Omental fat pad (tissue), 4 donors: ENCODE data around the gene IQUB. TPM values are rescaled to one million over a fixed set of nuclear protein-coding genes. Genes with fewer than 3 reads are reported as not detected.
A peak's percentile ranks its signal among the peaks of the same experiment; 100 is the strongest.

Experiments
- ATAC-seq: fragments of 150-250 bp; one replicate; pipeline ENCODE4 v1.9.1; 2016; ENCODE audit warnings: mild to moderate bottlenecking, moderate library complexity; ENCODE audit not compliant: low FRiP score
- DNase-seq: peaks from one replicate; pipeline ENCODE4 v3.0.0-alpha.2; 2019; ENCODE audit warnings: low spot score
- total RNA-seq, 4 donors: library from RNA; depleted of rRNA; stranded (reverse); fragments of >200 nt; gene quantifications; one replicate each; pipeline ENCODE4 v1.1.0, GENCODE V29; 2016
- TF ChIP-seq, protein P1 (sequence below), 3 donors: fragments of 450-650 bp; IDR thresholded peaks; one replicate each; pipeline ENCODE4 v1.5.1; 2016 to 2017; ENCODE audit warnings: antibody characterized with exemption in 3 of 3, mild to moderate bottlenecking in 3 of 3, moderate library complexity in 2 of 3

The IQUB gene
- total RNA-seq, 4 donors from 2014 or later = 0.32 to 1.6 (median 1.4) TPM; not detected in 1

DNA sequence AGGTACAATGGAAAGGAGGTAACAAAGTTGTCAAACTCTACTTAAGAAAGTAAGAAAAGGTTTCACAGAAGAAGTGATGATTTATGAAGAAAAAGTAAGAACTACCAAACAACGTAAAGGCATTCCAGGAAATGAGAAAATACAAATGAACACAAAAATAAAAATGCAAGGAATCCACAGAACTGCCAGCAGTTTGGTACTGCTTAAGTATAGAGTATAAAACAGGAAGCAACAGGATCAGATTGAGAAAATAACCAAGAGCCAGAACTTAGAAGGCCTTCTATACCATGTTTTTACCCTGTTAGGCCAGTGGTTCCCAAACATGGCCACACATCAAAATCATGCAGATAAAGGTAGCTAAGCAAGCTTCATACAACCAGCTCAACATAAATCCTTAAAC lies 14.0 kb upstream of the IQUB start:
- ATAC-seq (no peak), DNase-seq (no peak)
- TF ChIP-seq, protein P1, sequence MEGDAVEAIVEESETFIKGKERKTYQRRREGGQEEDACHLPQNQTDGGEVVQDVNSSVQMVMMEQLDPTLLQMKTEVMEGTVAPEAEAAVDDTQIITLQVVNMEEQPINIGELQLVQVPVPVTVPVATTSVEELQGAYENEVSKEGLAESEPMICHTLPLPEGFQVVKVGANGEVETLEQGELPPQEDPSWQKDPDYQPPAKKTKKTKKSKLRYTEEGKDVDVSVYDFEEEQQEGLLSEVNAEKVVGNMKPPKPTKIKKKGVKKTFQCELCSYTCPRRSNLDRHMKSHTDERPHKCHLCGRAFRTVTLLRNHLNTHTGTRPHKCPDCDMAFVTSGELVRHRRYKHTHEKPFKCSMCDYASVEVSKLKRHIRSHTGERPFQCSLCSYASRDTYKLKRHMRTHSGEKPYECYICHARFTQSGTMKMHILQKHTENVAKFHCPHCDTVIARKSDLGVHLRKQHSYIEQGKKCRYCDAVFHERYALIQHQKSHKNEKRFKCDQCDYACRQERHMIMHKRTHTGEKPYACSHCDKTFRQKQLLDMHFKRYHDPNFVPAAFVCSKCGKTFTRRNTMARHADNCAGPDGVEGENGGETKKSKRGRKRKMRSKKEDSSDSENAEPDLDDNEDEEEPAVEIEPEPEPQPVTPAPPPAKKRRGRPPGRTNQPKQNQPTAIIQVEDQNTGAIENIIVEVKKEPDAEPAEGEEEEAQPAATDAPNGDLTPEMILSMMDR (IDR thresholded peaks at IDR 0.05) = no peak

DNA sequence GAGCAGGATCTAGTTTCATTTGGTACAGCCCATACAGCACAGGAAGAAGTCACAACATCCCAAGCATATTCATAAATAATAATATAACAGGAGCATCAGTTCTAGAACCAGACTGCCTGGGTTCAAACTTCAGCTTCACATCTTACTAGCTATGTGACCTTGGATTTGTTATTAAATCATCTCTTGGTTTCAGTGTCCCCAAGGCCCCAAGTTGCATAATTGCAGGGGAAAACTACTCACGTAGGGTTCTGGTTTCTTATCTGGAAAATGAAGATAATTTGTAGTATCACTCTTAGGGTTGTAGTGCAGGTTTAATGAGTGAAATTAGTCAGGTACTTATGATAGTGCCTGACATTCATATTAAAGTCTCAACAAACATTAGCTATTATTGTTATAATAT lies 5.5 kb upstream of the IQUB start:
- ATAC-seq (no peak), DNase-seq (no peak)
- TF ChIP-seq, protein P1 (IDR thresholded peaks at IDR 0.05) = no peak

DNA sequence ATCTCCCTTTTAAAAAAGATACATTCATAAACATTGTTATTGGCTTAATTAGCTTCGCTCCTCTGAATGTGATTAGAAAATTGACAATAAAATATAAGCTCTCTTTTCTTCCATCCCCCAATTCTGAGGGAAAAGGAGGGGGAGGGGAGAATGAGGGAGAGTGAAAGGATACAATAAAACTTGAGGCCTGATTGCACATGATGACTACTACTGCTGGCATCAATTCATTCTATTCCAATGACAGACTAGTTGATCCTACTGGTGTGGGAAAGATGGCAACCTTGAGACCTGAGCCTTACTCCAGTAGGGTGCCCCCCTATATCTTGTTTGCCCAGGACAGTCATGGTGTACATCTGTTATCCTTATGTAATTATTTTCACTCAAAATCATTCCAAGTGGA lies 4.5 kb upstream of the IQUB start:
- TF ChIP-seq, protein P1 (IDR thresholded peaks at IDR 0.05) = no peak
- no peak for DNase-seq
- no peak for ATAC-seq

DNA sequence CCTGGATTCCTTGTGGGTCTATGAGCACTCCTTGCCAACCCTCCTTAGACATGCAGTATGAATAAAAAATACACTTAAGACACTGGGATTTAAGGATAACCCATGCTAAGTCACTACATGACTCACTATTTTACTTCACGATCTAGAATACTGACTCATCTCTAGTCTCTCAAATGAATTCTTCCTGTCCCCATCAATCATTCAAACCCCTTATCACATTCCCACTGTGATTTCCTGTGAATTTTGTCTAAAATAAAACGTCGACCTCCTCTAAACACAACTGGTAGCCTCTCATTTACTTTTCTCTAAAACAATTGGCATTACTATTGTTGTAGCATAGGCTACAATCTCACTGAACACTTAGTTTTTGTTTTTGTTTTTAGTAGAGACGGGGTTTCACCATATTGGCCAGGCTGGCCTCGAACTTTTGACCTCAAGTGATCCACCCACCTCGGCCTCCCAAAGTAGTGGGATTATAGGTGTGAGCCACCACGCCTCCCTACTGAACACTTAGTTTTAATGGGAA lies 3.9 kb upstream of the IQUB start:
- TF ChIP-seq, protein P1 (IDR thresholded peaks at IDR 0.05) = no peak
- DNase-seq (no peak), ATAC-seq (peak; percentile 48)

DNA sequence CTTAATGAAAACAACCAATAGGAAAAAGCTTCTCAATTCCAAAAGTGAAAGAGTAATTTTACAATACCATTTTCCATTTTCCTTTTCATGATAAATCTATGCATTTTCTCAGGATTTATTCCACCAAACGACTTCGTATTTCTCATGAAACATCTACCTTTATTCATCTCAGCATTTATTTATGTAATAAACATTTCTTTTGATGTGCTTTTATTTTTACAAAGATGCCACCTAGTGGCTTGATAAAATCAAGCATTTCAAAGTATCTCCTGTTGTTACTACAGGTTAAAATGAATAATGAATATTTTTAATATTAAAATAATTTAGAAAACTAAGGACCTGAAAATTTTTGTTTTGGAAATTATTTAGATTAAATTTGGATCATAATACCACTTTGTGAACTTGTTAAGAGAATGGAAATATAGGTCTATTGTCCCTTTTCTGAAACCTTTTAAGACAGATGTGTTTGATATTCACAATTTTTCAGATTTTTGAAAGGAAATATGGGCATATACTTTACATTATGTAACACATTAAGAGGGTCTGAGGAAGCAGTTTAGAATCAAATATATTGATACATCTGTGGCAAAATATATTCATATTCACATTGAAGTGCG lies 2.7 kb upstream of the IQUB start:
- TF ChIP-seq, protein P1 (IDR thresholded peaks at IDR 0.05) = no peak
- DNase-seq = no peak
- no peak for ATAC-seq

DNA sequence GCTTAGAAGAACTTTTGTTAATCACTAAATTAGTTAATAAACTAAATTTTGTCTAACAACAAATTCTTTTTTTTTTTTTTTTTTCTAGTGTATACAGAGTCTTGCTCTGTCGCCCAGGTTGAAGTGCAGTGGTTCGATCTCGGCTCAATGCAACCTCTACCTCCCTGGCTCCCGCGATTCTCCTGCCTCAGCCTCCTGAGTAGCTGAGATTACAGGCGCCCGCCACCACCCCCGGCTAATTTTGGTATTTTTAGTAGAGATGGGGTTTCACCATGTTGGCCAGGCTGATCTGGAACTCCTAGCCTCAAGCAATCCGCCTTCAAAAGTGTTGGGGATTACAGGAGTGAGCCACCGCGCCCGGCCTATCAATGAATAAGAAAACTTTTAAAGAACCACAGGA lies 1.1 kb upstream of the IQUB start:
- TF ChIP-seq, protein P1 (IDR thresholded peaks at IDR 0.05) = no peak
- no peak for ATAC-seq
- DNase-seq = no peak

DNA sequence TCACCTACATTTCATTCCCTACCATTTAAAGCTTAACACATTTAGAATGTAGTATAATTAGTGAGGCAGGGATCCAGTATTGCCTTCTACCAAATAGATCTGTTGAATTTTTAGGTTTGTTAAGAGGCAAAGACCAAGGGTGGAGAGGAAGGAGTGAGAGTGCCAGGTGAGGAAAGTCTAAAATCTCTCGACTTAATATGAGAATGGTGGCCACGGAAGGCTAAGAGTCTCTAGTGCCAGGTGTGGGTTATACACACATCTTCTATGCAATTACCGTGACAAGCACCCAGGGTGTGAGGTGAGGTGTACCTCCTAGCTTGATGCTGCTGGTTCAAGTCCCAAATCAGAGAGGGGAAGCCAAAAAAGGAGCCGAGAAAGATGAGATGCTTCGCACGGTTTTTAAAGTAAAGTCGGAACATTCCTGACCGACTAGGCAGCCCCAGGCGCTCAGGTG lies 439 bp downstream of the IQUB start:
- no peak for DNase-seq
- no peak for ATAC-seq
- TF ChIP-seq, protein P1 (IDR thresholded peaks at IDR 0.05) = no peak
